ENCODE data around the gene OTUB1.

Gene OTUB1

GRCh38 chr11:64022125-64022784 lies 36.0 kb downstream of the OTUB1 start:
- DNase-seq, result no peak
- no peaks in the 10 kb centered on the region for H3K9me2 ChIP-seq (replicated peaks; ENCODE audit: insufficient read depth, low read length)
- H3K9me3 ChIP-seq (replicated peaks; ENCODE audit: insufficient read depth, low read length), result no peaks in the 10 kb centered on the region
- no peak overlapping the region for H3K4me3 ChIP-seq (ENCODE audit: low read length)
- no peaks in the 10 kb centered on the region for H3F3A ChIP-seq (ENCODE audit: insufficient read depth, low read length)
- H3K4me1 ChIP-seq (ENCODE audit: low read length), result no peaks in the 10 kb centered on the region
- no peak overlapping the region for H2AFZ ChIP-seq (ENCODE audit: low read length)
- H4K20me1 ChIP-seq (ENCODE audit: insufficient read depth, low read length), result no peaks in the 10 kb centered on the region
- no peaks in the 10 kb centered on the region for H3K27me3 ChIP-seq (replicated peaks; ENCODE audit: insufficient read depth, low read length)
- TF ChIP-seq EZH2phosphoT487 (IDR thresholded peaks at IDR 0.05; ENCODE audit: low read length) (no peak), CTCF (IDR thresholded peaks at IDR 0.05; ENCODE audit: low read length) (no peak), EZH2 (optimal IDR thresholded peaks at IDR 0.05; ENCODE audit: low read depth, low read length) (no peak)
- H3K36me3 ChIP-seq (replicated peaks; ENCODE audit: insufficient read depth, low read length), result no peaks in the 10 kb centered on the region
- no peaks in the 10 kb centered on the region for H3K79me2 ChIP-seq (ENCODE audit: low read length)
- no peak overlapping the region for H3K4me2 ChIP-seq (ENCODE audit: low read depth, low read length)
- H3K27ac ChIP-seq (ENCODE audit: low read length), result no peak overlapping the region
- no peak overlapping the region for H3K9ac ChIP-seq (ENCODE audit: low read length)

- H3K4me1 ChIP-seq (ENCODE audit: low read length), result no peaks in the 10 kb centered on the region
- no peak overlapping the region for H3K27ac ChIP-seq (ENCODE audit: low read length)
Measured at GRCh38 chr11:64023712-64024710, 37.8 kb downstream of the OTUB1 start.

GRCh38 chr11:64025205-64025604 lies 39.0 kb downstream of the OTUB1 start:
- H3K4me1 ChIP-seq (ENCODE audit: low read length), result no peaks in the 10 kb centered on the region
- H3K27me3 ChIP-seq (replicated peaks; ENCODE audit: insufficient read depth, low read length), result no peaks in the 10 kb centered on the region; the same call in 1 of the 2 replicates
- no peaks in the 10 kb centered on the region for H3K9me2 ChIP-seq (replicated peaks; ENCODE audit: insufficient read depth, low read length)
- no peaks in the 10 kb centered on the region for H3K79me2 ChIP-seq (ENCODE audit: low read length)
- H3K4me3 ChIP-seq (ENCODE audit: low read length), result no peak overlapping the region
- no peak overlapping the region for H2AFZ ChIP-seq (ENCODE audit: low read length)
- H3K9ac ChIP-seq (ENCODE audit: low read length), result no peak overlapping the region
- no peaks in the 10 kb centered on the region for H3K36me3 ChIP-seq (replicated peaks; ENCODE audit: insufficient read depth, low read length)
- TF ChIP-seq EZH2 (optimal IDR thresholded peaks at IDR 0.05; ENCODE audit: low read depth, low read length), result no peak
- no peak for TF ChIP-seq CTCF (IDR thresholded peaks at IDR 0.05; ENCODE audit: low read length)
- TF ChIP-seq EZH2phosphoT487 (IDR thresholded peaks at IDR 0.05; ENCODE audit: low read length), result no peak
- no peak overlapping the region for H3K27ac ChIP-seq (ENCODE audit: low read length)
- H3F3A ChIP-seq (ENCODE audit: insufficient read depth, low read length), result no peaks in the 10 kb centered on the region
- no peaks in the 10 kb centered on the region for H4K20me1 ChIP-seq (ENCODE audit: insufficient read depth, low read length)
- H3K4me2 ChIP-seq (ENCODE audit: low read depth, low read length), result no peak overlapping the region
- H3K9me3 ChIP-seq (replicated peaks; ENCODE audit: insufficient read depth, low read length), result no peaks in the 10 kb centered on the region
- DNase-seq, result no peak

More at GRCh38 chr11:64023712-64024710, 37.8 kb downstream of the OTUB1 start:
- Histone ChIP-seq H3K27me3 (replicated peaks; ENCODE audit: insufficient read depth, low read length) (no peaks in the 10 kb centered on the region), H3K9me2 (replicated peaks; ENCODE audit: insufficient read depth, low read length) (no peaks in the 10 kb centered on the region), H2AFZ (ENCODE audit: low read length) (no peak overlapping the region), H3K36me3 (replicated peaks; ENCODE audit: insufficient read depth, low read length) (no peaks in the 10 kb centered on the region), H3K9me3 (replicated peaks; ENCODE audit: insufficient read depth, low read length) (no peaks in the 10 kb centered on the region), H3K9ac (ENCODE audit: low read length) (no peak overlapping the region), H3K4me2 (ENCODE audit: low read depth, low read length) (no peak overlapping the region), H4K20me1 (ENCODE audit: insufficient read depth, low read length) (no peaks in the 10 kb centered on the region), H3K4me3 (ENCODE audit: low read length) (no peak overlapping the region), H3F3A (ENCODE audit: insufficient read depth, low read length) (no peaks in the 10 kb centered on the region), H3K79me2 (ENCODE audit: low read length) (no peaks in the 10 kb centered on the region)
- DNase-seq, result no peak
- TF ChIP-seq CTCF (IDR thresholded peaks at IDR 0.05; ENCODE audit: low read length), result no peak
- TF ChIP-seq EZH2phosphoT487 (IDR thresholded peaks at IDR 0.05; ENCODE audit: low read length), result no peak
- TF ChIP-seq EZH2 (optimal IDR thresholded peaks at IDR 0.05; ENCODE audit: low read depth, low read length), result no peak
